SU-DHL-6 (cell line): ENCODE measurements around the gene POP4.

Experiments used
- CTCF ChIP-seq: fragments of 200-600 bp; sonication (generic); IDR thresholded peaks from one replicate; pipeline ENCODE4 v1.5.1; 2017; ENCODE audit warnings: antibody characterized with exemption, mild to moderate bottlenecking, low read length, moderate library complexity; ENCODE audit not compliant: insufficient read depth, poor library complexity, severe bottlenecking
- EZH2phosphoT487 ChIP-seq: fragments of 200-600 bp; sonication (generic), shearing (Covaris generic); conservative IDR thresholded peaks from 2 replicates; pipeline ENCODE4 v1.6.1; 2018; ENCODE audit warnings: mild to moderate bottlenecking, antibody characterized with exemption, low read length, moderate library complexity, mixed read lengths

- TF ChIP-seq CTCF (no peak), EZH2phosphoT487 (no peak)
Observed at GRCh38 chr19:29636553-29637360, 30.7 kb downstream of the POP4 start.
